PFSK-1 (cell line): ENCODE results near the gene LAMB4.
A peak's percentile ranks its signal among the peaks of the same experiment; 100 is the strongest.

Experiments used
- FOXP2 ChIP-seq: optimal IDR thresholded peaks from 2 replicates; pipeline ENCODE3; 2011; ENCODE audit warnings: borderline replicate concordance, control low read depth, inconsistent platforms; ENCODE audit not compliant: insufficient read depth; ENCODE audit errors: extremely low read length, extremely low read depth
- POLR2AphosphoS5 ChIP-seq: IDR thresholded peaks from 2 replicates; pipeline ENCODE4 v1.6.1; 2012; ENCODE audit warnings: low read depth, mild to moderate bottlenecking, control low read depth, low read length, moderate library complexity
- SIN3A ChIP-seq: IDR thresholded peaks from 2 replicates; pipeline ENCODE4 v1.6.1; 2012; ENCODE audit warnings: mild to moderate bottlenecking, low read length, moderate library complexity, borderline replicate concordance; ENCODE audit not compliant: insufficient read depth
- TAF1 ChIP-seq: IDR thresholded peaks from 2 replicates; pipeline ENCODE4 v1.6.1; 2012; ENCODE audit warnings: low read length, control low read depth, borderline replicate concordance; ENCODE audit not compliant: insufficient read depth
- TF ChIP-seq, protein P1 (sequence below), 2 experiments: IDR thresholded peaks; 2 replicates each; pipeline versions ENCODE4 v1.6.1 to v1.8.0; 2011 to 2012; ENCODE audit warnings: low read depth in 2 of 2, low read length in 2 of 2, control low read depth in 1 of 2, inconsistent platforms in 1 of 2, mild to moderate bottlenecking in 1 of 2, moderate library complexity in 1 of 2; ENCODE audit not compliant: insufficient read depth in 1 of 2

The LAMB4 gene

DNA sequence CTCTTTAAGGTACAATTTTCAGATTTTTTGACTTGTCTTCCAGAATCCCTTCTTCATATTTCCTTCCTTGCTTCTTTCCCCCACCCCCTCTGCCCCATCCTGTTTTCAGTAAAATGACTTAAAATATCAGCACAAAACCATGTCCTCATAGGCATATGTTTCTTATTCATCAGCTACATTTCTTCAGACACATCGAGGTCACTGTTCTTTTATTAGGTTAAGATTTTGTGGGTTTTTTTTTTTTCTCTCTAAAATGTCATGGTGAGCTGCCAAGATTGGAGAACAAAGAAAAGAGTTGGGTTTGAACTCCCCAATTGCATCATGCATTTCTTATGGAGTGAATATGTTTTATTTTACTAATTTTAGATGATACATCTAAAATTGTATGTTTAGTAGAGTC, 35.8 kb downstream of the LAMB4 start:
- TF ChIP-seq FOXP2 (no peak), SIN3A (no peak), POLR2AphosphoS5 (no peak), TAF1 (no peak)
- TF ChIP-seq, protein P1, sequence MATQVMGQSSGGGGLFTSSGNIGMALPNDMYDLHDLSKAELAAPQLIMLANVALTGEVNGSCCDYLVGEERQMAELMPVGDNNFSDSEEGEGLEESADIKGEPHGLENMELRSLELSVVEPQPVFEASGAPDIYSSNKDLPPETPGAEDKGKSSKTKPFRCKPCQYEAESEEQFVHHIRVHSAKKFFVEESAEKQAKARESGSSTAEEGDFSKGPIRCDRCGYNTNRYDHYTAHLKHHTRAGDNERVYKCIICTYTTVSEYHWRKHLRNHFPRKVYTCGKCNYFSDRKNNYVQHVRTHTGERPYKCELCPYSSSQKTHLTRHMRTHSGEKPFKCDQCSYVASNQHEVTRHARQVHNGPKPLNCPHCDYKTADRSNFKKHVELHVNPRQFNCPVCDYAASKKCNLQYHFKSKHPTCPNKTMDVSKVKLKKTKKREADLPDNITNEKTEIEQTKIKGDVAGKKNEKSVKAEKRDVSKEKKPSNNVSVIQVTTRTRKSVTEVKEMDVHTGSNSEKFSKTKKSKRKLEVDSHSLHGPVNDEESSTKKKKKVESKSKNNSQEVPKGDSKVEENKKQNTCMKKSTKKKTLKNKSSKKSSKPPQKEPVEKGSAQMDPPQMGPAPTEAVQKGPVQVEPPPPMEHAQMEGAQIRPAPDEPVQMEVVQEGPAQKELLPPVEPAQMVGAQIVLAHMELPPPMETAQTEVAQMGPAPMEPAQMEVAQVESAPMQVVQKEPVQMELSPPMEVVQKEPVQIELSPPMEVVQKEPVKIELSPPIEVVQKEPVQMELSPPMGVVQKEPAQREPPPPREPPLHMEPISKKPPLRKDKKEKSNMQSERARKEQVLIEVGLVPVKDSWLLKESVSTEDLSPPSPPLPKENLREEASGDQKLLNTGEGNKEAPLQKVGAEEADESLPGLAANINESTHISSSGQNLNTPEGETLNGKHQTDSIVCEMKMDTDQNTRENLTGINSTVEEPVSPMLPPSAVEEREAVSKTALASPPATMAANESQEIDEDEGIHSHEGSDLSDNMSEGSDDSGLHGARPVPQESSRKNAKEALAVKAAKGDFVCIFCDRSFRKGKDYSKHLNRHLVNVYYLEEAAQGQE (IDR thresholded peaks at IDR 0.05; ENCODE audit: insufficient read depth in 1 of 2, low read depth in 2 of 2, low read length in 2 of 2): no peak

DNA sequence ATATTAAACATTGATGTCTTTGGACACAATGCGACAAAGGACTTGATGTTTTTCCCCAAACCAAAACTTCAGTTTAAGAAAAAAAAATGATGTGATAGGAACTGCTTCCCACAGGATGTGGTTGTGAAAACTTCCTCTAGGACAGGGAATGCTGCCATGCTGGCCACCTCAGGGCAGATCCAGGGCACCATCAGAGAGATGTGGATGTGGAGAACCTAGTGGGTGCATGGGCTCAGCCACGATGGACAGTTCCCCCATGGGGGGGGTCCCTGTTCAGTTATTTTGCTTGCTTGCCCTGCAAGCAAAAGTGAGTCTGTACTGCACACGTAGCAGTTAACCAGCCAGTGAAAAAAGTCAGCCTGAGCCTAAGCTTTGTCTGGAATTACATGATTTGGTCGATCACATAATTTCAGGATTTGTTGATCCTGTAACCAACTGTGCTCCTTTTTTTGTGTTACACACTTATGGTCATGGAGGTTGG, 36.3 kb downstream of the LAMB4 start:
- TF ChIP-seq, protein P1 (IDR thresholded peaks at IDR 0.05; ENCODE audit: insufficient read depth in 1 of 2, low read depth in 2 of 2, low read length in 2 of 2): peak in 1 of 2 experiments; percentile 73; a peak in 2 of 4 replicates
- TF ChIP-seq TAF1 (no peak), POLR2AphosphoS5 (no peak), FOXP2 (no peak), SIN3A (no peak)

DNA sequence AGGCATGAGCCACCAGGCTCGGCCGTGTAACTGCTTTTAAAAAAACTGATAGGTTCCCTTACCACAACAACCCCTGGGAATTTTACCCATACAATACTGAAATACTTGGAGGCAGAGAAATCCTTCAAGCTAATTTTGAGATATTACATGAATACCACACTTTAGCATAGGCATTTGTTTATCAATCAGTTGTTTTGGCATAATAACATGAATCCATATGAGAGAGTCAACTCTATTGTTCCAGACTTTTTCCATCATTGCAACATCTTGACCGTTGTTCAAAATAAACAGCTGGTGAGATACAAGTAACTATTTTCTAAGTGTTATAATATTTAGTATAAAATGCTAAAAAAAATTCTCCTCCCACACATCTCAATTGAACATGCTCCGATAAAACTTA, 36.8 kb downstream of the LAMB4 start:
- TF ChIP-seq, protein P1 (IDR thresholded peaks at IDR 0.05; ENCODE audit: insufficient read depth in 1 of 2, low read depth in 2 of 2, low read length in 2 of 2): no peak
- no peak for TF ChIP-seq POLR2AphosphoS5
- no peak for TF ChIP-seq SIN3A
- TF ChIP-seq FOXP2: no peak
- no peak for TF ChIP-seq TAF1

DNA sequence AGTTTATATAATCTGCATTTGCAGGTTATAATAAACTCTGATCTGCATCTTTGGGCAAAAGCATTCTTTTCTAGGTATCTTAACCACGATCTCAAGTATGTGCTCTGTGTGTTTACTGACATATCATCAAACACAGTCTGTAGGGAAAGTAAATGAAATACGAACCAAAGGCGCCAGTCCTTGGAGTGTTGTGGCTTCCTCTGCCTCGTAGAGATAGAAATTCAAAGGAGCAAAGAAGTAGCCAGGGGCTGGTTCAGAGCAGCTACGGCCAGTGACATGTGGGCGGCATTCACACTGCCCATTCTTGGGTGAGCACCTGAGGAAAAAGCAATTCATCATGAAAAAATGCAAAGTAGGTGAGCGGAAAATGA, 38.7 kb downstream of the LAMB4 start:
- no peak for TF ChIP-seq POLR2AphosphoS5
- TF ChIP-seq, protein P1 (IDR thresholded peaks at IDR 0.05; ENCODE audit: insufficient read depth in 1 of 2, low read depth in 2 of 2, low read length in 2 of 2): no peak
- TF ChIP-seq SIN3A: no peak
- TF ChIP-seq TAF1: no peak
- no peak for TF ChIP-seq FOXP2
